K562 treated with DMSO at 1 percent for 4 hours (cell line): ENCODE data around the gene G6PD. TPM values are rescaled to one million over a fixed set of nuclear protein-coding genes. Genes with fewer than 3 reads are reported as not detected.

Experiments used
- total RNA-seq: library from RNA; unstranded; fragments of 300-600 nt; gene quantifications from 2 replicates; pipeline ENCODE4 v1.2.3, GENCODE V29; 2022; ENCODE audit not compliant: insufficient read depth

G6PD gene
- total RNA-seq = 233 and 273 TPM in 2 replicates

DNA sequence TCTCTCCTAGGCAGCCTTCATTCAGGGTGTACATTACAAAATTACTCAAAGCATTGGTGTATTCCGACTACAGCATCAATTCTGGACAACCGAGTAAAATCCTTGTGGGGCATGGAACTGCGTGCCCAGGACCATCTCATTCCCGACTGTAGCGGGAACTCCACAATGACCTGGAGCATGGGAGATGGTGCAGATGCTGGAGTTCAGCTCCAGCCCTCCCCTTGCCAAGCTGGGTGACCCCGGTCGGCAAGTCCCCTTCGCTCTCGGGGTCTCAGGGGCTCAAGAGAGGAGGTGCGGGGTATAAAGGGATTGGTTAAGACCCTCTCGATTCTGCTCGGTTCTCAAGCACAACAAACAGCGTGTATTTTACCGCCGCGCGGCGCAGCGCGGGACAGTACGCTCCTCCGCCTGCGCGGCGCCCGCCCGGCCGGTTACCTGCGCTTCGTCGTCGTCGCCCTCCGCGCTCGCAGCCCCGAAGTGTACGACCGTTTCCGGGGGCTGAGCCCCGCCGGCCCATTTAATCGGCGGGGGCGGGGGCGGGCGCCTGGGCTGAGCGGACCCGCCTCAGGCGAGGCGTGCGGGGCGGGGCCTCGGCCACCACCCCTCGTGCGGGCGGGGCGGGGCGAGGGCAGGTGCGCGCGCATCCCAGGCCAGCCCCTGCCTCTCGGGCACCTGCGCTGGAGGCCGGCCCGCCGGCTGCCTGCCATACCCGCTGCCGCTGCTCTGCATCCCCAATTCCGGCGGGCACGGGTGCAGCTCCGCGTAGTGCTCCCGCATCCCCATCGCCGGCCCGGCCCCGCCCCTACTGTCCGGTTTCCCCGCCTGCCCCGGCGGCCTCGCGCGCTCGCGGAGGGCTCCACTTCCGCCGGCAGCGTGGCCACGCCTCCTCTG is at the start of gene G6PD:
TSS of gene G6PD (minus strand) at position 493 of the 891 bp plus-strand sequence. CDS start 691 bp downstream, outside the sequence.

GRCh38 chrX:154584585-154585183 is 38.0 kb upstream of the G6PD start, which contains the start of gene CTAG1A:
Gene CTAG1A, plus strand, starts transcription at chrX:154585133. Its CDS starts 74 bp downstream, at chrX:154585207.

DNA sequence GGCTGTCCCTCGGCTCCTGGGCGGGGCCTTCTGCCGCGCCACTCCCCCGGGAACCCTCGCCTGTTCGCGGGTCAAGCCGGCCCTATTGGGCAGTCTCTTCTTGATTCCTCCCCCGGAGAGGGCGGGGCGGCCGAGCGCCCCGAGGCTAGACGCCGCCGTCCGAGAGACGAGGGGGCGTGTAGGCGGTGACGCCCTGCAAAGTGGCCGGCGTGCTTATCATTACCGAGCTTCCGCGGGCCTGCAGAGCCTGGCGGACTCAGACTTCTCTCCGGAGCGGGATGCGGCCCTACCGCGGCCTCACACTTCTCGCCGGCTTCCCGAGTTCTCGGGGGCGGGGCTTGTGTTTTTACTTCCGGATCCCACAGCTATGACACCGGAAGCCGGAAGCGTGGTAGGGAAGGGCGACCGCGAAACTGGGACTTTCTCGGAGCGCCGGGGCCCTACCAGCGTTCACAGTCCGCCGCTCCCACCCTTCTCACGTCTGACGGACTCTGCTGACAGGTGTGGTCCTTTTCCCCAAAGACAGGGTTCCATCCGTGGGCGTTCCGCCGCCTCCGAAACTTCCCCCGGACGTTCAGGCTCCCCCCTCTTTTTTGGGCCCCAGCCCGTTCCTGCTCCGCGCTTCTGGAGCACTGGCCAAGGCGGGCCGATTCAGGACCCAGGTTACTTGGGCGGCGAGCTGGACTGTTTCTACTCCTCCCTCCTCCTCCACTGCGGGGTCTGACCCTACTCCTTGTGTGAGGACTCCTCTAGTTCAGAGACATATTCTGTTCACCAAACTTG is 790 bp upstream of the G6PD start, which contains the start of gene IKBKG:
TSS of gene IKBKG (plus strand) at position 376 of the 783 bp plus-strand sequence. CDS start 4,383 bp downstream, outside the sequence.

DNA sequence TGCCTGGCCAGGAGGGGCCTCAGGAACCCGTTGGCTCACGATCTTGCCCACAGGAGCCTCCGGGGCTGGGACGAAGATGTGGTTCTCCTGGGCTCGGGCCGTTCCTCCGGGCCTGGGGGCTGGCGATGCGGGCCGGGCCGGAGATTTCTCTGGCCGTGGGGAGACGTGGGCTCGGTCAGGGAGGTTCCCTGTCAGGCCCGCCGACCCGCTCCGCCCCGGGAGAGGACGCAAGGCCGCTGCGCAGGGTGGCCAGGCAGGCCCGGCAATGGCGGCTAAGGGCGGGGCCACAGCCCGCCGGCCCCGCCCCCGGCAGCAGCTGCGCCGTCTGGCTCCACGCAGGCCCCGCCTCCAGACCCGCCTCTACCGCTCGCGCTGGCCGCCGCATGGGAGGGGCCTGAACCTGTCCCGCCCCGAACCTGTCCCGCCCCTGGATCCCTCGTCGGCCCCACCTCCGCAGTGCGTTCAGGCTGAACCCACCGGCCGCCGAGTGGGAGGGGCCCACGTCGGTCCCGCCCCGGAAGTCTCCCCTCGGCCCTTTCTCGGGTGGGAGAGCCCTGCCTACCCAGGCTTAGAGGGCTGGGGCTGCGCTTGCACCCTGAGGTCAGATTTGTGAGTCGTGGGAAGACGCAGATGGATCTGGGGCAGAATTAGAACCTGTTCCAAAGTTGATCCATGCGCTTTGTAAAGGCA is 30.5 kb downstream of the G6PD start, which contains the start of gene FAM3A:
TSS of gene FAM3A (minus strand) at position 267 of the 690 bp plus-strand sequence. CDS start 460 bp downstream, outside the sequence.

GRCh38 chrX:154490414-154491083 is 56.1 kb downstream of the G6PD start, which contains the start of gene SLC10A3:
Gene SLC10A3, minus strand, starts transcription at chrX:154490629. Its CDS starts 1,689 bp downstream, at chrX:154488940.

DNA sequence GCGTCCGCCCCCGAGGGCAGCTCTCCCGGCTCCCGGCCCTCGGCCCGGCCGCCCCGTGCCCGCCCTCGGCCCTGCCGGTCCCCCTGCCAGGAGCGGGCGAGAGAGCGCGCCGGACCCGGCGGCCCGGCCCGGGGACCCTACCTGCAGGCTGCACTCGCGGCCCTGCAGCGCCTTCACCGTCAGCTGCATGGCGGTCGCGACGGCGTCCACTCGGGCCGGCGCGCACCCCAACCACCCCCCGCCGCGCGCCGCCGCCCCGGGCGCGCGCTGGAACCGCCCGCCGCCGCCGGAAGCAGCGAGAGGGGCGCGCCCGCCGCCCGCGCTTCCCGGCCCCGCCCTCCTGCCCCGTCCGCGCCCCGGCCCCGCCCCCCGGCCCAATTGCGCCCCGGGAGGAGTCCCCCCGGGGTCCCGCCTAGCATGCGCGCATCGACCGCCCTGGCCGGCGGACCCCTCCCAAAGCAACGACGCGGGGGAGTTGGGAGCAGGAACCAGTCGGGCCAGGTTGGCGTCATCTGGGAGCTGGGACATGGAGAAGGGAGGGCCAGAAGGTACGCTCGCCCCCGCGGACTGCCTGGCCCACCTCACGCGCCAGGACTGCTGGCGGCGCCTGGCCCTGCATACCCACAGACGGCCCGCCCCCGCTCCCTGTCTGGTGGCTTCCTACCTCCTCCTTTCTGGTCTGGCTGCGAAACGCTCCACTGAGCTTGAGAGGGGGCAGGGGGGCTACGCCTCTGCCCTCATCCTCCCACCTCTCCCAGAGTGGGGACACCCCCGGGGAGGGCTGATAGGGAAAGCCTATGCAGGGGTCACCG is 60.0 kb downstream of the G6PD start, which contains the start of gene UBL4A:
TSS of gene UBL4A (minus strand) at position 220 of the 812 bp plus-strand sequence. CDS start at position 189, 31 bp downstream.

Other genes with a start within 250 kb of the G6PD start
- 626 and 661 TPM in 2 replicates for gene FLNA, start 172.2 kb downstream of the G6PD start, total RNA-seq
- gene EMD, start 167.6 kb downstream of the G6PD start, total RNA-seq = 102 and 119 TPM in 2 replicates
- gene RPL10, start 148.5 kb downstream of the G6PD start, total RNA-seq = 14,280 and 14,407 TPM in 2 replicates
- gene DNASE1L1, start 137.6 kb downstream of the G6PD start, total RNA-seq = 18.1 and 21.6 TPM in 2 replicates
- gene TAFAZZIN, start 135.3 kb downstream of the G6PD start, total RNA-seq = 35.2 and 47.4 TPM in 2 replicates
- gene ATP6AP1, start 118.2 kb downstream of the G6PD start, total RNA-seq = 230 and 231 TPM in 2 replicates
- gene GDI1, start 109.7 kb downstream of the G6PD start, total RNA-seq = 99.3 and 105 TPM in 2 replicates
- gene FAM50A, start 102.7 kb downstream of the G6PD start, total RNA-seq = 149 and 188 TPM in 2 replicates
- gene PLXNA3, start 88.6 kb downstream of the G6PD start, total RNA-seq = 7.5 and 12.5 TPM in 2 replicates
- gene LAGE3, start 67.6 kb downstream of the G6PD start, total RNA-seq = 170 and 180 TPM in 2 replicates
- 69.7 and 80.5 TPM in 2 replicates for gene UBL4A, start 60.2 kb downstream of the G6PD start, total RNA-seq
- 47.8 and 56.8 TPM in 2 replicates for gene SLC10A3, start 56.2 kb downstream of the G6PD start, total RNA-seq
- gene FAM3A, start 30.6 kb downstream of the G6PD start, total RNA-seq = 84.1 and 87.0 TPM in 2 replicates
- gene IKBKG, start 774 bp upstream of the G6PD start, total RNA-seq = 38.5 and 40.3 TPM in 2 replicates
- gene CTAG1A, start 38.3 kb upstream of the G6PD start, total RNA-seq = not detected in 2 replicates
- gene CTAG1B, start 72.4 kb upstream of the G6PD start, total RNA-seq = not detected in 2 replicates
- 30.2 and 37.9 TPM in 2 replicates for gene CTAG2, start 106.7 kb upstream of the G6PD start, total RNA-seq
- gene GAB3, start 204.2 kb upstream of the G6PD start, total RNA-seq = 7.2 and 12.8 TPM in 2 replicates
- gene DKC1, start 216.0 kb upstream of the G6PD start, total RNA-seq = 79.4 and 94.2 TPM in 2 replicates